ENCODE measurements around the gene PTOV1. TPM values are rescaled to one million over a fixed set of nuclear protein-coding genes. Genes with fewer than 3 reads are reported as not detected.

Gene PTOV1
- total and polyA plus RNA-seq, 4 donors, result 38.0 to 52.3 (median 41.3) TPM

- H3K36me3 ChIP-seq (ENCODE audit: control insufficient read depth in 4 of 4, insufficient read depth in 3 of 4, low read depth in 1 of 4, low read length in 3 of 4), result peaks cover 27 to 37% (median 36%) of the 10 kb centered on the region in 4 donors
- TF ChIP-seq REST (IDR thresholded peaks at IDR 0.05) (no peak), ZBTB33 (IDR thresholded peaks at IDR 0.05) (no peak), TAF1 (conservative IDR thresholded peaks at IDR 0.05) (no peak), CTCF (IDR thresholded peaks at IDR 0.05; ENCODE audit: low read depth, low read length, missing input control) (no peak), HNF4G (IDR thresholded peaks at IDR 0.05) (no peak), FOXA2 (IDR thresholded peaks at IDR 0.05) (no peak), EGR1 (IDR thresholded peaks at IDR 0.05; ENCODE audit: low read depth in 2 of 2) (no peak), SP1 (IDR thresholded peaks at IDR 0.05) (no peak), FOXA1 (IDR thresholded peaks at IDR 0.05) (no peak), RAD21 (IDR thresholded peaks at IDR 0.05) (no peak), YY1 (IDR thresholded peaks at IDR 0.05) (no peak), MAX (IDR thresholded peaks at IDR 0.05) (no peak), JUND (IDR thresholded peaks at IDR 0.05) (no peak)
- no peaks in the 10 kb centered on the region for H3K27me3 ChIP-seq (ENCODE audit: control insufficient read depth in 4 of 4, insufficient read depth in 4 of 4, low read length in 3 of 4)
- peak overlapping the region; percentile 92 to 96 for H3K27ac ChIP-seq (ENCODE audit: low read depth in 1 of 2, low read length in 2 of 2)
- peaks cover 2 to 37% (median 23%) of the 10 kb centered on the region in 4 donors for H3K4me1 ChIP-seq (ENCODE audit: control insufficient read depth in 4 of 4, insufficient read depth in 4 of 4, low read length in 3 of 4)
- H3K9ac ChIP-seq (ENCODE audit: low read depth in 1 of 2, low read length in 2 of 2), result no peak overlapping the region
- 91% methylated on average over 9 of the region's 9 CpGs for WGBS
- H3K4me3 ChIP-seq (ENCODE audit: low read depth in 1 of 3, low read length in 3 of 3), result peak overlapping the region in 1 of 3 donors; percentile 58
- H3K9me3 ChIP-seq (ENCODE audit: control insufficient read depth in 4 of 4, low read length in 3 of 4), result no peaks in the 10 kb centered on the region
- DNase-seq (ENCODE audit: low spot score), result no peak
Observed at GRCh38 chr19:49878744-49879070, 27.7 kb downstream of the PTOV1 start.

GRCh38 chr19:49879243-49879963 is 28.4 kb downstream of the PTOV1 start:
- no peak for DNase-seq (ENCODE audit: low spot score)
- H3K4me3 ChIP-seq (ENCODE audit: low read depth in 1 of 3, low read length in 3 of 3), result no peak overlapping the region
- no peaks in the 10 kb centered on the region for H3K9me3 ChIP-seq (ENCODE audit: control insufficient read depth in 4 of 4, low read length in 3 of 4)
- peak in 1 of 2 donors; percentile 58 for TF ChIP-seq GABPA (IDR thresholded peaks at IDR 0.05 in 1 of 2, conservative IDR thresholded peaks at IDR 0.05 in 1 of 2)
- no peak for TF ChIP-seq CTCF (IDR thresholded peaks at IDR 0.05; ENCODE audit: low read depth, low read length, missing input control)
- H3K27ac ChIP-seq (ENCODE audit: low read depth in 1 of 2, low read length in 2 of 2), result no peak overlapping the region
- H3K36me3 ChIP-seq (ENCODE audit: control insufficient read depth in 4 of 4, insufficient read depth in 3 of 4, low read depth in 1 of 4, low read length in 3 of 4), result peaks cover 34 to 44% (median 42%) of the 10 kb centered on the region in 4 donors
- H3K27me3 ChIP-seq (ENCODE audit: control insufficient read depth in 4 of 4, insufficient read depth in 4 of 4, low read length in 3 of 4), result no peaks in the 10 kb centered on the region
- WGBS, result 95% methylated on average over 12 of the region's 12 CpGs
- no peak overlapping the region for H3K9ac ChIP-seq (ENCODE audit: low read depth in 1 of 2, low read length in 2 of 2)
- H3K4me1 ChIP-seq (ENCODE audit: control insufficient read depth in 4 of 4, insufficient read depth in 4 of 4, low read length in 3 of 4), result peaks cover 2 to 37% (median 23%) of the 10 kb centered on the region in 4 donors
